ENCODE measurements around the gene KCNV2.

Gene KCNV2

DNA sequence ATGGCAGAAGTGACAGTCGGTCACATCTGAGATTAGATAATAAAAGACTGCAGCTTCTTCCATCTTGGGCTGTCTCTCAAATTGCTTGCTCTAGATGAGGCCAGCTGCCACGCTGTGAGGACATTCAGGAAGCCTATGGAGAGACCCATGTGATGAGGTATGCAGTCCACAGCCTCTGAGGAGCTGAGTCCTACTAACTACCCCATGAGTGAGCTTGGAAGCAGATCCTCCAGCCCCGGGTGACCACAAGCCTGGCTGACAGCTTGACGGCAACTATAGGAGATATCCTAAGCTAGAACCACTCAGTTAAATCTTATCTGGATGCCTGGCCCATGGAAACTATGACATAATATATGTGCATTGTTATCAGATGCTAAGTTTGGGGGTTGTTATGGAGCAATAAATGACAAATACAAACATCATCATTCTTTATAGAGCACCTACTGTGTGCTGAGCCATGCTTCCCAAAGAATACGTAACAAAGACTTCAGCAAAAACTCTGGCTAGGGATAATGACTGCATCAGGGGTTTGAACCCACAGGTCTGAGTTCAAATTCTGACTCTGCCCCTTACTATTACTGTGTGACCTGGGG is 26.7 kb downstream of the KCNV2 start:
- ATAC-seq: no peak
- TF ChIP-seq ZC3H10 (CRISPR knock-in tag; IDR thresholded peaks at IDR 0.05): no peak
- no peak for TF ChIP-seq TOX (CRISPR knock-in tag; IDR thresholded peaks at IDR 0.05; ENCODE audit: borderline replicate concordance)
- TF ChIP-seq CSRNP3 (CRISPR knock-in tag; IDR thresholded peaks at IDR 0.05): no peak
- TF ChIP-seq POU6F1 (CRISPR knock-in tag; IDR thresholded peaks at IDR 0.05; ENCODE audit: borderline replicate concordance, low read depth): no peak
- no peak for TF ChIP-seq BACH2 (CRISPR knock-in tag; IDR thresholded peaks at IDR 0.05; ENCODE audit: borderline replicate concordance)
- TF ChIP-seq OSR1 (CRISPR knock-in tag; IDR thresholded peaks at IDR 0.05): no peak
- no peak for TF ChIP-seq PATZ1 (CRISPR knock-in tag; IDR thresholded peaks at IDR 0.05; ENCODE audit: borderline replicate concordance)
- TF ChIP-seq, protein P1, sequence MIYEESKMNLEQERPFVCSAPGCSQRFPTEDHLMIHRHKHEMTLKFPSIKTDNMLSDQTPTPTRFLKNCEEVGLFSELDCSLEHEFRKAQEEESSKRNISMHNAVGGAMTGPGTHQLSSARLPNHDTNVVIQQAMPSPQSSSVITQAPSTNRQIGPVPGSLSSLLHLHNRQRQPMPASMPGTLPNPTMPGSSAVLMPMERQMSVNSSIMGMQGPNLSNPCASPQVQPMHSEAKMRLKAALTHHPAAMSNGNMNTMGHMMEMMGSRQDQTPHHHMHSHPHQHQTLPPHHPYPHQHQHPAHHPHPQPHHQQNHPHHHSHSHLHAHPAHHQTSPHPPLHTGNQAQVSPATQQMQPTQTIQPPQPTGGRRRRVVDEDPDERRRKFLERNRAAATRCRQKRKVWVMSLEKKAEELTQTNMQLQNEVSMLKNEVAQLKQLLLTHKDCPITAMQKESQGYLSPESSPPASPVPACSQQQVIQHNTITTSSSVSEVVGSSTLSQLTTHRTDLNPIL (CRISPR knock-in tag; IDR thresholded peaks at IDR 0.05; ENCODE audit: low read depth): no peak
- TF ChIP-seq CSDC2 (CRISPR knock-in tag; IDR thresholded peaks at IDR 0.05): no peak
- TF ChIP-seq ARNTL (CRISPR knock-in tag; IDR thresholded peaks at IDR 0.05; ENCODE audit: borderline replicate concordance, low read depth): no peak

DNA sequence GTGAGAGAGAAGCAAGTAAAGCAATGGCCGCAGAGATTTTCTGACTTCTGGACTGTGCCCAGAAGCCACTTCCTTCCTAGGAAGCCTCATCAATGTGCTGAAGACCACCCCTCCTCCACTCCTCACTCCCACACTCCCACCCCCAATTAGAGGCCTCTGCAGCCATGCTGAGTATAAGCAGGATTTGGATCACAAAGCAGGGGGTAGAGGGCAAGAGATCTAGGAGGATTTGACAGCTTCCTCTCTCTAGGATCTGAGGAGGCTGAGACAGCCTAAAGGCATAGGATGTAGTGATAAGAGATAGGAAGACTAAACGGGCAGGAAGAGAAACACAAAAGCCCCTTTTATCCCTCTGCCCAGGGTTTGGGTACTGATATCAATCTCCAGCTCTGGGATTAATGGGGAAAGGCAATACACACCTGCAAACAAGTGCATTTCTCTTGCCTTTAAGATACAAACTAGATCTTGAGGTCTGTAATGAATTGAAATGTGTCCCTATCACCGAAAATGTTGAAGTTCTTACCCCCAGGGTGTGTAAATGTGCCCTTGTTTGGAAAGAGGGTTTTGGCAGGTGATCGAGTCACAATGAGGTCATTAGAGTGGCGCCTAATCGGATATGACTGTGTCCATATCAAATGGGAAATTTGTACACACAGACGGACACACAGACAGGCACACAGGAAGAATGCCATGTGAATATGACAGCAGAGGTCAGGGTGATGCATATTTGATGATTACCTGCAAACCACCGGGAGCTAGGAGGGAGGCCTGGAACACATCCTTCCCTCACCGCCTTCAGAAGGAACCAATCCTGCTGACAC is 28.5 kb downstream of the KCNV2 start:
- no peak for ATAC-seq
- TF ChIP-seq OSR1 (CRISPR knock-in tag; IDR thresholded peaks at IDR 0.05): no peak
- no peak for TF ChIP-seq CSRNP3 (CRISPR knock-in tag; IDR thresholded peaks at IDR 0.05)

DNA sequence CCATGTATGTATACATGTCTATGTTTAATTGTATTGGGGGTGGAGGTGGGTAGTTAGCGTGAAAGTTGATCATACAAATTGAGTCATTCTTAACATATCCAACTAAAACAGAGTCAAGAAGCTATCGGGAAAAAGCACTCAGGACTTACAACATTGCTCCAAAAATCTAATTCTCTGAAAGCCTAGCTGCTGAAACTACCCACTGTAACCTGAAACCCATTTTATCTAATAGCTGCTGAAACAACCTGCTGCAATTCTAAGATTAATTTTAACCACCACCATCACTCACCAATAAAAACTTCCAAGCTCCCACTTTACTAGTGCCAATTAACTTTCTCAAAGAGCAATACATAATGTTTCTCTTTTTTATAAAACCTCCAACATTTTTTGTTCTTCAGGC is 32.2 kb downstream of the KCNV2 start:
- no peak for TF ChIP-seq ARNTL (CRISPR knock-in tag; IDR thresholded peaks at IDR 0.05; ENCODE audit: borderline replicate concordance, low read depth)
- TF ChIP-seq GLIS3 (CRISPR knock-in tag; IDR thresholded peaks at IDR 0.05): no peak
- TF ChIP-seq ZC3H10 (CRISPR knock-in tag; IDR thresholded peaks at IDR 0.05): no peak
- no peak for TF ChIP-seq ESRRG (CRISPR knock-in tag; IDR thresholded peaks at IDR 0.05)
- TF ChIP-seq ZNF565 (CRISPR knock-in tag; conservative IDR thresholded peaks at IDR 0.05; ENCODE audit: low read depth): no peak
- TF ChIP-seq PPARA (CRISPR knock-in tag; IDR thresholded peaks at IDR 0.05; ENCODE audit: borderline replicate concordance): no peak
- TF ChIP-seq RARB (CRISPR knock-in tag; IDR thresholded peaks at IDR 0.05): no peak
- TF ChIP-seq ISL1 (CRISPR knock-in tag; IDR thresholded peaks at IDR 0.05): no peak
- no peak for TF ChIP-seq OSR1 (CRISPR knock-in tag; IDR thresholded peaks at IDR 0.05)
- TF ChIP-seq CSRNP3 (CRISPR knock-in tag; IDR thresholded peaks at IDR 0.05): no peak
- TF ChIP-seq ZNF8 (CRISPR knock-in tag; IDR thresholded peaks at IDR 0.05): no peak
- TF ChIP-seq SNAI2 (CRISPR knock-in tag; IDR thresholded peaks at IDR 0.05): no peak
- TF ChIP-seq TCF4 (CRISPR knock-in tag; IDR thresholded peaks at IDR 0.05; ENCODE audit: borderline replicate concordance): no peak
- TF ChIP-seq POU6F1 (CRISPR knock-in tag; IDR thresholded peaks at IDR 0.05; ENCODE audit: borderline replicate concordance, low read depth): no peak
- TF ChIP-seq ZFP30 (CRISPR knock-in tag; IDR thresholded peaks at IDR 0.05): no peak
- TF ChIP-seq ZNF70 (CRISPR knock-in tag; IDR thresholded peaks at IDR 0.05): no peak
- no peak for TF ChIP-seq BACH2 (CRISPR knock-in tag; IDR thresholded peaks at IDR 0.05; ENCODE audit: borderline replicate concordance)
- no peak for TF ChIP-seq TSHZ2 (CRISPR knock-in tag; IDR thresholded peaks at IDR 0.05)
- no peak for ATAC-seq
